NCI-H2081 treated with DMSO at 0.1 percent for 48 hours (cell line): ENCODE results near the gene NCK2.

Source experiments
- DNase-seq: peaks from one replicate; lab custom pipeline; 2025; lab: John Stamatoyannopoulos, UW

The NCK2 gene

GRCh38 chr2:105849431-105850179 is 104.9 kb downstream of the NCK2 start:
- no peak for DNase-seq

- DNase-seq = no peak
These were observed 107.4 kb downstream of the NCK2 start for GRCh38 chr2:105852066-105852465.

- no peak for DNase-seq
These were observed 108.8 kb downstream of the NCK2 start for GRCh38 chr2:105853354-105854088.

- no peak for DNase-seq
These were observed 110.3 kb downstream of the NCK2 start for GRCh38 chr2:105854972-105855371.

GRCh38 chr2:105856581-105856980 is 111.9 kb downstream of the NCK2 start:
- DNase-seq = no peak

- no peak for DNase-seq
These were observed 112.5 kb downstream of the NCK2 start for GRCh38 chr2:105857076-105857740.

GRCh38 chr2:105858868-105859693 is 114.4 kb downstream of the NCK2 start:
- no peak for DNase-seq

- no peak for DNase-seq
These were observed 114.9 kb downstream of the NCK2 start for GRCh38 chr2:105859694-105859951.

GRCh38 chr2:105860567-105860966 is 115.9 kb downstream of the NCK2 start:
- DNase-seq = no peak

- DNase-seq = no peak
These were observed 116.5 kb downstream of the NCK2 start for GRCh38 chr2:105861200-105861599.

GRCh38 chr2:105862843-105863242 is 118.1 kb downstream of the NCK2 start:
- no peak for DNase-seq

- DNase-seq = no peak
These were observed 119.5 kb downstream of the NCK2 start for GRCh38 chr2:105864262-105864661.

GRCh38 chr2:105865222-105865913 is 120.7 kb downstream of the NCK2 start:
- no peak for DNase-seq

GRCh38 chr2:105866216-105867185 is 121.8 kb downstream of the NCK2 start:
- DNase-seq = no peak

- DNase-seq = no peak
These were observed 122.9 kb downstream of the NCK2 start for GRCh38 chr2:105867587-105867986.

- DNase-seq = no peak
These were observed 123.3 kb downstream of the NCK2 start for GRCh38 chr2:105868060-105868459.

- no peak for DNase-seq
These were observed 124.6 kb downstream of the NCK2 start for GRCh38 chr2:105869341-105869740.

- DNase-seq = no peak
These were observed 125.3 kb downstream of the NCK2 start for GRCh38 chr2:105870062-105870461.

GRCh38 chr2:105870858-105871257 is 126.1 kb downstream of the NCK2 start:
- DNase-seq = no peak

- no peak for DNase-seq
These were observed 127.5 kb downstream of the NCK2 start for GRCh38 chr2:105872142-105872728.
